HEK293 (cell line): ENCODE data around the gene AKT2.
A peak's percentile ranks its signal among the peaks of the same experiment; 100 is the strongest.

Experiments used
- CTCF ChIA-PET: fragments of 350-600 bp; formaldehyde crosslinking; extraction: SDS; loops from one replicate; lab custom pipeline; 2021; ENCODE audit warnings: antibody characterized with exemption; lab: Yijun Ruan, JAX
- POLR2A ChIA-PET: fragments of 300-600 bp; formaldehyde crosslinking; extraction: SDS; loops from one replicate; lab custom pipeline; 2020; ENCODE audit warnings: antibody characterized with exemption, inconsistent platforms; lab: Yijun Ruan, JAX
- H3K27ac ChIP-seq: fragments of 200-500 bp; sonication (Bioruptor generic); 2 replicates; pipeline ENCODE4 v1.5.1; 2014; ENCODE audit warnings: low read depth, low read length, control low read depth, inconsistent platforms; ENCODE audit errors: extremely low read depth
- H3K36me3 ChIP-seq, 2 experiments: fragments of 200-500 bp in 1 of 2; sonication (Bioruptor generic) in 1 of 2; 1 replicate in 1 of 2; 2 replicates in 1 of 2; pipeline ENCODE4 v1.5.1; 2014 to 2017; ENCODE audit warnings: inconsistent platforms in 2 of 2, low read length in 2 of 2; ENCODE audit not compliant: control insufficient read depth in 2 of 2, insufficient read depth in 1 of 2
- H3K4me1 ChIP-seq: fragments of 200-500 bp; sonication (Bioruptor generic); 2 replicates; pipeline ENCODE4 v1.5.1; 2014; ENCODE audit warnings: mild to moderate bottlenecking, low read length, inconsistent platforms; ENCODE audit not compliant: control insufficient read depth, insufficient read depth
- H3K4me3 ChIP-seq: 2 replicates; pipeline ENCODE4 v1.5.1; 2011; ENCODE audit warnings: low read depth, mild to moderate bottlenecking, control low read depth, low read length, moderate library complexity
- H3K9me3 ChIP-seq: fragments of 200-500 bp; sonication (Bioruptor generic); 2 replicates; pipeline ENCODE4 v1.5.1; 2014; ENCODE audit warnings: low read depth, low read length, inconsistent platforms; ENCODE audit not compliant: control insufficient read depth, insufficient read depth
- GLI2 ChIP-seq: fragments of 450-650 bp; formaldehyde crosslinking; IDR thresholded peaks from 2 replicates; pipeline ENCODE4; 2017; ENCODE audit warnings: missing biosample characterization, missing genetic modification characterization, low read depth, borderline replicate concordance
- GLIS1 ChIP-seq: fragments of 450-650 bp; formaldehyde crosslinking; IDR thresholded peaks from 2 replicates; pipeline ENCODE4 v1.5.1; 2016; ENCODE audit warnings: missing biosample characterization, missing genetic modification characterization
- GLIS2 ChIP-seq: fragments of 450-650 bp; formaldehyde crosslinking; IDR thresholded peaks from 2 replicates; pipeline ENCODE4 v1.5.1; 2016; ENCODE audit warnings: missing biosample characterization, missing genetic modification characterization
- IKZF3 ChIP-seq: fragments of 450-650 bp; IDR thresholded peaks from 2 replicates; pipeline ENCODE4 v1.5.0; 2018; ENCODE audit warnings: missing biosample characterization, mild to moderate bottlenecking, missing genetic modification characterization, moderate library complexity
- PRDM10 ChIP-seq: fragments of 450-650 bp; formaldehyde crosslinking; IDR thresholded peaks from 2 replicates; pipeline ENCODE4 v1.5.1; 2016; ENCODE audit warnings: missing biosample characterization, missing genetic modification characterization
- SCRT2 ChIP-seq: fragments of 450-650 bp; formaldehyde crosslinking; IDR thresholded peaks from 2 replicates; pipeline ENCODE4 v1.5.1; 2016; ENCODE audit warnings: missing biosample characterization, missing genetic modification characterization
- SP7 ChIP-seq: fragments of 450-650 bp; formaldehyde crosslinking; IDR thresholded peaks from 2 replicates; pipeline ENCODE4 v1.5.1; 2016; ENCODE audit warnings: missing biosample characterization, missing genetic modification characterization
- ZBTB17 ChIP-seq: fragments of 450-650 bp; formaldehyde crosslinking; IDR thresholded peaks from 2 replicates; pipeline ENCODE4 v1.5.1; 2016; ENCODE audit warnings: missing biosample characterization, missing genetic modification characterization
- ZBTB20 ChIP-seq: fragments of 450-650 bp; formaldehyde crosslinking; IDR thresholded peaks from 2 replicates; pipeline ENCODE4 v1.5.1; 2016; ENCODE audit warnings: missing biosample characterization, missing genetic modification characterization
- ZBTB6 ChIP-seq: fragments of 450-650 bp; formaldehyde crosslinking; IDR thresholded peaks from 2 replicates; pipeline ENCODE4 v1.5.1; 2017; ENCODE audit warnings: missing biosample characterization, missing genetic modification characterization
- ZFP69B ChIP-seq: fragments of 450-650 bp; formaldehyde crosslinking; IDR thresholded peaks from 2 replicates; pipeline ENCODE4 v1.5.1; 2016; ENCODE audit warnings: missing biosample characterization, missing genetic modification characterization
- ZNF157 ChIP-seq: fragments of 450-650 bp; formaldehyde crosslinking; IDR thresholded peaks from 2 replicates; pipeline ENCODE4 v1.5.1; 2016; ENCODE audit warnings: missing biosample characterization, missing genetic modification characterization
- ZNF248 ChIP-seq: fragments of 450-650 bp; formaldehyde crosslinking; IDR thresholded peaks from 2 replicates; pipeline ENCODE4 v1.5.1; 2017; ENCODE audit warnings: missing biosample characterization, missing genetic modification characterization
- ZNF335 ChIP-seq: fragments of 450-650 bp; formaldehyde crosslinking; conservative IDR thresholded peaks from 2 replicates; pipeline ENCODE4 v1.5.1; 2016; ENCODE audit warnings: missing biosample characterization, missing genetic modification characterization
- ZNF362 ChIP-seq: fragments of 450-650 bp; formaldehyde crosslinking; IDR thresholded peaks from 2 replicates; pipeline ENCODE4 v1.5.1; 2016; ENCODE audit warnings: missing biosample characterization, missing genetic modification characterization
- ZNF394 ChIP-seq: fragments of 450-650 bp; formaldehyde crosslinking; IDR thresholded peaks from 2 replicates; pipeline ENCODE4 v1.5.1; 2016; ENCODE audit warnings: missing biosample characterization, missing genetic modification characterization, mild to moderate bottlenecking, moderate library complexity, borderline replicate concordance
- ZNF426 ChIP-seq: fragments of 450-650 bp; formaldehyde crosslinking; IDR thresholded peaks from 2 replicates; pipeline ENCODE4 v1.5.1; 2017; ENCODE audit warnings: missing biosample characterization, missing genetic modification characterization, mild to moderate bottlenecking, inconsistent platforms, moderate library complexity
- ZNF48 ChIP-seq: fragments of 450-650 bp; formaldehyde crosslinking; IDR thresholded peaks from 2 replicates; pipeline ENCODE4 v1.5.1; 2016; ENCODE audit warnings: missing biosample characterization, missing genetic modification characterization
- ZNF501 ChIP-seq: fragments of 450-650 bp; formaldehyde crosslinking; IDR thresholded peaks from 2 replicates; pipeline ENCODE4 v1.5.1; 2016; ENCODE audit warnings: missing biosample characterization, missing genetic modification characterization
- ZNF548 ChIP-seq: fragments of 450-650 bp; formaldehyde crosslinking; IDR thresholded peaks from 2 replicates; pipeline ENCODE4 v1.5.1; 2016; ENCODE audit warnings: missing biosample characterization, missing genetic modification characterization
- ZNF660 ChIP-seq: fragments of 450-650 bp; IDR thresholded peaks from 2 replicates; pipeline ENCODE4 v1.5.1; 2018; ENCODE audit warnings: missing biosample characterization, mild to moderate bottlenecking, missing genetic modification characterization
- ZSCAN5A ChIP-seq: fragments of 450-650 bp; formaldehyde crosslinking; IDR thresholded peaks from 2 replicates; pipeline ENCODE4 v1.5.1; 2016; ENCODE audit warnings: missing biosample characterization, missing genetic modification characterization

AKT2 gene

GRCh38 chr19:40303765-40304164 is 18.6 kb upstream of the AKT2 start (continued):
- TF ChIP-seq PRDM10 (tag by site-specific recombination) (peak; percentile 44), IKZF3 (tag by site-specific recombination) (no peak), ZSCAN5A (tag by site-specific recombination) (no peak), ZNF335 (tag by site-specific recombination) (no peak)

GRCh38 chr19:40302224-40303011 is 17.3 kb upstream of the AKT2 start:
- H3K4me1 ChIP-seq = peaks cover 13% of the 10 kb centered on the region
- H3K36me3 ChIP-seq = peaks cover 0 to 36% of the 10 kb centered on the region in 2 experiments; a peak in 2 of 3 replicates
- TF ChIP-seq ZNF248 (tag by site-specific recombination) (no peak), GLIS1 (peak; percentile 42), ZFP69B (tag by site-specific recombination) (no peak), ZNF48 (no peak), ZBTB20 (tag by site-specific recombination) (no peak), ZBTB17 (peak; percentile 71), ZNF157 (tag by site-specific recombination) (no peak), ZNF501 (tag by site-specific recombination) (no peak), ZNF660 (tag by site-specific recombination) (no peak), ZBTB6 (no peak), ZNF426 (tag by site-specific recombination) (no peak), ZNF394 (tag by site-specific recombination) (peak; percentile 51; the same call in 1 of the 2 replicates), ZNF548 (tag by site-specific recombination) (0 out of 2 replicates have a peak, but pooled peaks have one; percentile 31), GLIS2 (no peak), SCRT2 (no peak), GLI2 (tag by site-specific recombination) (no peak), ZNF362 (tag by site-specific recombination) (peak; percentile 94), SP7 (0 out of 2 replicates have a peak, but pooled peaks have one; percentile 13)
- POLR2A ChIA-PET = interaction anchor here (1.7 kb wide), 1 partner anchor 46 kb away, joined by 4 read pairs; the partner anchor contains the start of genes C19orf47 and PLD3
- H3K4me3 ChIP-seq = no peak overlapping the region
- CTCF ChIA-PET = interaction anchor here (0.6 to 3.9 kb wide), 5 partner anchors 75 to 505 kb away, joined by 3 to 57 read pairs (median 4); no protein-coding TSS in a partner anchor
- H3K27ac ChIP-seq = peak overlapping the region; percentile 41; the same call in 1 of the 2 replicates
- no peaks in the 10 kb centered on the region; the same call in 1 of the 2 replicates for H3K9me3 ChIP-seq
